ENCODE measurements around the gene TMEM101.
A peak's percentile ranks its signal among the peaks of the same experiment; 100 is the strongest.
"Not testable (repeated sequence)": the region's sequence is repeated elsewhere in the genome, so short reads cannot be mapped to it uniquely, and the experiment has no call there.

Gene TMEM101

DNA sequence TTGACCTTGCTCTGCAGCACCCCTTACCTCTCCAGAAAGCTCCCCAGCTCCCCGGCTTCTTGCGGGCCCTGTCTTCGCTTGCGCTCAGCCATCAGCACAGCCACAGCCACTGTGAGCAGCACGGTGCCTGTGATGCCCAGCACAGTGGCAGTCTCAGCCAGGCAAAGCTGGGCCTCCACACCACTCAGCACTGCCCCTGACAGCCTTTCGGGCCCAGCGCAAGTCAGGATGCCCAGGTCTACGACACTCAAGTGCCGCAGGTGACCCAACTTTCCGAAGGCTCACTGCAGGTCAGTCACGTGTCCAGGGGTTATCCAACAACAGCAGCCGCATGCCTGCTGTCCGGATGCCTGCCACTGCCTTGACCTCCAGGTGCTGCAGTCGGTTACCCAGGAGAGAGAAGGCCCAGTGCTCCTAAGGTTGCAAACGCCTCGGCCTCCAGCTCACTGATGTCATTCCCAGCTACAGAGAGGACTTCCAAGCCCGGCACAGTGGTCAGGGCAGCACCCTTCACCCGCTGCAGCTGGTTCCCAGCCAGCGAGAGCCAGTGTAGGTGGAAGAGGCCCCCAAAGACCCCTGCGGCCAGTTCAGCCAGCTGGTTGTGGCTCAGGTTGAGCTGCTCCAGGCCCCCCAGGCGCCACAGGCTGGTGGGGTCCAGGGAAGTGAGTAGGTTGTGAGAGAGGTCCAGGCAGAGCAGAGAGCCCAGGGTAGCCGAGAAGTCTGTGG is 8.9 kb upstream of the TMEM101 start:
- no peak for DNase-seq

DNA sequence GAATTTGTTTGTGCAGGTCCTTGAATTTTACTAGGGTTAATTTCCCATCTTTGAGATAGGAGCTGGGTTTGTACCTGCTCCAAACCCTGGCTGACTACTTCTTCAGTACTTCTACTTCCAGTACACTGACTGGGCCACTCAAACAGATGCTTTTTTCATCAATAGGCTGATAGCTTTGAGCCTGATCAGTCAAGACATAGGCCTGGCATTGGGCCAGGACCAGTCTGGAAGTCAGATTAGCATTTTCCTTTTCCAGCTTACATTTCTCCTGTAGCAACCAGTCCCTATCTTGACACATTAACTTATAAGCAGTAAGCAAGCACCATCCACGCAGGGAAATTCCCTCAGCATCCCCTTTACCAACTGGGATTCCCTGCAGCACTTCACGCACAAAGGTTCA is 7.5 kb upstream of the TMEM101 start:
- DNase-seq = no peak

DNA sequence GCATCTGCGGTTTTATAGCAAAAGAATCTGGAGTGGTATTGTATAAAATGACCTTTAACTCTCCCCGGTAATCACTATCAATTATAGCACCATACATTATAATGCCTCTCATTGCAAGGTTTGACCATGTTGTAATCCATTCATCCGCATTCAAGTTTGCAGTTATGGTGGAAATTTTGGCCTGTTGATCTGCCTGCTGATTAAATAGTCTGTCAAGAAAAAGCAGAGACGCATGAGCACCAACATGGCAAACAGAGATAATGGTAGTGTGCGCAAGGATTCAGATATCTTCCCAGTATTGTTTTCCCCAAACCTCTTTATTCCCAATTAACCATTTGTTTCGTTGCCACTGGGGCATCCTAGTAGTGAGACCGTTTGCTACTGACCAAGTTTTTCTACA is 6.5 kb upstream of the TMEM101 start:
- not testable (repeated sequence) for DNase-seq

DNA sequence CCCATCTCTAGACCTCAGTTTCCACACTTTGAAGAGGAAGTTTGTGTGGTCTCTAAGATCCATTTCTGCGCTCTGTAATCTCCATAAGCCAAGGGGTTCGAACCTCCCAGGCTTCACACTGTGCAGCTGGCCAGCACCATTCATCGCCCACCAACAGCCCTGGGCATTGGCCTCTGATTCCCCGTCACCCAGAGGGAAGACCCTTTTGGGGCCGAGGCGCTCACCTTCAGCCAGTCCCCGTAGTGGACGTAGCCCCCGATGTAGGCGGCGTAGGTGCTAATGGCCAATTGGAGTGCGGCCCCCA is 678 bp downstream of the TMEM101 start:
- no peak for DNase-seq

DNA sequence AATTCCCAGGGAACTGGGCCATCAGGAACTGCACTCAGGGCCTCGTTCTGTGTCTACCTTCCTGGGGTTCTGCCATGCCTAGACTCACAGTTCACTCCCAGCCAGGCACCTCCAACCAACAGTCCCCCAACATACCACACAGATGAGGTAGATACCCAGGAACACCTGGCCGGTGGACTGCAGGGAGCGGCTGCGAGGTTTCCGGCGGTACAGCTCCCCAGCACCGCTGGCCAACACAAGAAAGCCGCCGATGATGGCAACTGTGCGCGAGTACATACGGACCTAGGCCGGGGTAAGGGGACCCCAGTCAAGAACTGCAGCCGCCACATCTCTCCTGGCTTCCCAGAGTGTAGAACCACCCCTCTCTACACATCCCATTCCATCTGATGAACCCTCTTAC is 1.9 kb downstream of the TMEM101 start:
- no peak for DNase-seq

DNA sequence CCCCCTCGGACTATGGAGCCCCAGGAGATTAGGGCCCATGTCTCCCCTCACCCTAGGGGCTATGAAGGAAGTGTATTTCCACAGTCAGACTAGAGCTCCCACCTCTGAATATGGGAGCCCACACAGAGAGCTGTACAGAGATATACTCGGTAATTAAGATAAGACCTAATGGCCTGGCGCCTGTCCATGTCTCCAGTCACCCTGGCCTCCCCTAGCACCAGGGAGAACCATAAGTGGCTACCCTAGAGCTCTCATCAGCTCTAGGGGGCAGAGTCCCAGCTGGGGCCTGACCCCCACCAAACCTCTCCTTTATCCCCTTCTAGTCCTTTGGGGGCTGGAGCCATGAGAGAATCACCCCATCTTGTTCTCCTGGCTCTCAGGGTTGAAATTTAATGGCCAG is 2.4 kb downstream of the TMEM101 start:
- DNase-seq = no peak

DNA sequence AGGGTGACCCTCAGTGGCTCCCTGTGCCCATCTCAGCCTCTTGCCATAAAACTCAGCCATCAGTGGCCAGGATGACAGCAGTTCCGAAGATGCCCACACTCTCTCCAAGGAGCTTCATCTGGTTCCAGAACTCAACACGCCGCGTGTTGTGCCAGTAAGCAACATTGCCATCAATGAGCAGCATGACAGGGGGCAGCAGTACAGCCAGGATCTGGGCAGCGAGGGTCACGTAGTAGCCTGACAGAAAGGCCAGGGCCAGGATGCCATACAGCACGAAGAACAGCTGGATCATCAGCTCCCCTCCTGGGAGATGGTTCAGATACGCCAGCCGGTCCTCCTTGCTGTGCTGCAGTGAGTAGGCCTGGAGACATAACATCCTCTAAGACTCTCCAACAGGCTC is 2.9 kb downstream of the TMEM101 start:
- no peak for DNase-seq

DNA sequence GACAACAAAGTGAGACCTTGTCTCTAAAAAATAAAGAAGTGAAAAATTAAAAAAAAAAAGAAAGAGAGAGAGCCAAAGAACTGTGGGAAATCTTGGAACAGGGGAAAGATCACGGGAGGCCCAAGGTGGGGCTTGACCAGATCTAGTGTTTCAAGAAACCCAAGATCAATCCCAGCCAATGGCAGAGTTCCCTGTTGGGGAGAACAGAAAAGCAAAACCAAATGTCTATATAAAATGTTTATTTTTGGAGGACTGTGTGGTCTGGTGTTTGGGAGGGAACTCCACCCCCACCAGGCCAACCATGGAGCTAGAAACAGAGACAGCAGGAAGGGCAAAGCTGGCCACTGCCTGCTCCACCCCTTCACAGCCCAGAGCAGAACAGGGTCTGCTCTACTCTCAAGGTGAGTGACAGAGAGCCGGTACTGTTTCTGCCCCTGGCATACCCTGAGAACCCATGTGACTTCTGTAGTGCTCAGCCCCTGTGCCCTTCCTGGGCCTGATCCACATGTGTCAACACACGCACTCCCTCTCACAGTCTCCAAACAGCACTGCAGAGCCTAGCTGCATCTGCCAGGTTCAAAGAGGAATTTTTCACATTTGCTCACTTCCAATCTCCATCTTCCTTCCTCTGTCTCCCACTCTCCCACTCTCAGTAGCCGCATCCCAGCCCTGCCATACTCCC is 3.7 kb downstream of the TMEM101 start:
- DNase-seq = no peak

DNA sequence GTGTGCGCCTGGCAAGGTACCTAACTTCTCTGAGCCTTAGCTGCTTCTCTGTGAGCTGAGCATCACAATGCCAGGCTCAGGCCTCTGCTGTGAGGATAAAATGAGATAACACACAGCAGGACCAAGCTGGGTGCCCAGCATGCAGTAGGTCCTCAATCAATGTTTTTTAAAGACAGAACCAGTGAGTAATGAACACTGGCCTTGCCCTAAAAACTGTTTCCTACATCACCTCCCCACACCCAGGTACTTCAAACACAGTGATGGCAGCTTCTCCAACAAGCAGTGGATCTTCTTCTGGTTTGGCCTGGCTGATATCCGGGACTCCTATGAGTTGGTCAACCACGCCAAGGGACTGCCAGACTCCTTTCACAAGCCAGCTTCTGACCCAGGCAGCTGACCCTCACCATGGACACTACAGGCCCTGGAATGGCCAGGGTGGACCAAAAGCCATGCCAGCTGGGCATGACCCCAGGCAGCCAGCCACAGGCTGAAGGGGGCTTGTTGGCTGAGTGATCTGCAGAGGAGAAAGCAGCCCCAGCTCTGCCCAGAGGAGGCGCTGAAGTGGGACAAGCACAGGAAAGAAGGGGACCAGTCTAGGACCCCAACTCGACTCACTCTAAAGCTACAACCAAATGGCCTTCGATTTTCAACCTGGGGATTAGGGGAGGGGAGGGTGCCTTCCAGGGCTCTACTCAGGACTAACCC is 6.4 kb downstream of the TMEM101 start:
- no peak for DNase-seq

DNA sequence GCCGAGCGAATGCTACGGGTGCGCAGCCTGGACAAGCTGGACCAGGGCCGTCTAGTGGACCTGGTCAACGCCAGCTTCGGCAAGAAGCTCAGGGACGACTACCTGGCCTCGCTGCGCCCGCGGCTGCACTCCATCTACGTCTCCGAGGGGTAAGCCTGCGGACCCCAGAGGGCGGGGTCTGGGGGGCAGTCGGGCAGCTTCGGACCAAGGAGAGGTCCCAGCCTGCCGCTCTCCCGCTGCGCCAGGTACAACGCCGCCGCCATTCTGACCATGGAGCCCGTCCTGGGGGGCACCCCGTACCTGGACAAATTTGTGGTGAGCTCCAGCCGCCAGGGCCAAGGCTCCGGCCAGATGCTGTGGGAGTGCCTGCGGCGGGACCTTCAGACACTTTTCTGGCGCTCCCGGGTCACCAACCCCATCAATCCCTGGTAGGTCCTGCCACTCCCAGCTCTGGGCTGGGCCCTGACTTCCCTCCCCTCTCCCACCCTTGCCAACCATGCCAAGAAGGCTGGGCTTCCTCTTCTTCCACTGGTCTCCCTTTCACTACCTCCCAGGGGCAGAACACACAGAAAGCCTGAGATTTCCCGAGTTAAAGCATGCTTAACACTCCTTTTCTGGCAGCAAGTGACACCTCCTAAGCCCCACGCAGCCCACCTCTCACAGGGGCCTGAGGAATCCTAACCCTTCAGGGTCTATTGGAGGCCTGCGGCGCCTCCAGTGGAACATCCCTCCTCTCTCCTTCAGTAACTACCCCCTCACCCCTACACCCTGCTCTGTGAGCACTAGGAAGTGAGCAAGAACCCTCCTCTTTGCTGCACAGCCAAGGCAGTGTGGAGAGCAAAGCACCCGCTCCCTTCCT is 7.2 kb downstream of the TMEM101 start:
- DNase-seq = no peak

DNA sequence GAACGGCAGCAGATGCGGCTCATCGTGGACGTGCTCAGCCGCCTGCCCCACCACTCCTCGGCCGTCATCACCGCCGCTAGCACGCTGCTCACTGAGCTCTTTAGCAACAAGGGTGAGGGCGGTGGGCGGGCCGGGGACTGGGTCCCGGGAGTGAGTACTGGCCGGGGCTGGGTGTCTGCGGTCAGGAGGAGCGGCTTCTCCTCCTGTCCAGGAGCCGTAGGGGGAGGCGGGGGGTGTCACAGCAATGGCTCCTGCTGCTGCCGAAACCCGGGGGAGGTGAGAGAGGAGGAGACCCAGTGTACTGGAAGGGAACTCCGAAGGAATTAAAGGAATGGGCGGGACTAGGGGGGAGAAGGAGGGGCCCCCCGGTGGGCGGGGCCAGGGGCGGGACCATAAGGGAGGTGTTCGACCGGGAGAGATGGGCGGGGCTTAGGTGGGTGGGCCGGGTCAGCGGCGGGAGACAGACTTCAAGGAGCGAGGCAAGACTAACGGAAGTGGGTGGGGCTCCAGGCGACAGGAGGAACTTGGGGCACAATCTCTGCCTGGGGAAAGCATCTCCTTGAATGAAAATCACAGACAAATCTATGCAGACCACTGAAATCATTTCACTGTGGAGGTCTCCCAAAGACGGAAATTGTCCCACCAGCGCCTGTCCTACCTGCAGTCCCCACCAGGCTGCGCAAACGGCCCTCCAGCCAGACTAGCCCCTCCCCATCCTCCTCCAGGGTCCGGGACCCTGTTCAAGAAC is 8.0 kb downstream of the TMEM101 start:
- peak; percentile 97 for DNase-seq

DNA sequence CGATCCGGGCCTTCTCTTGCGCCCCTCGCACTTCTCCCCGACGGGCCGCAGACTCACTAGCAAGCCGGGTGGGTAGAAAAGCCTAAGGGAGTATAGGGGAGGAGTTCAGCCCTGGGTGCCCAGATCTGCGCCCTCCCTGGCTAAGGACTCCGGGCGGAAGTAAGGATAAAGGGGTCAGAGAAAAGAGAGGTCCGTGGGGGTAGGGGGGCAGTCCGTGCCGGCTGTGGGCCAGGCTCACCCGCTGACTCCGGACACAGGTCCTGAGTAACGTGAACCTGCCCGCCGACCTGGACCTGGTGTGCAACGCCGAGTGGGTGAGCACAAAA is 8.5 kb downstream of the TMEM101 start:
- no peak for DNase-seq

DNA sequence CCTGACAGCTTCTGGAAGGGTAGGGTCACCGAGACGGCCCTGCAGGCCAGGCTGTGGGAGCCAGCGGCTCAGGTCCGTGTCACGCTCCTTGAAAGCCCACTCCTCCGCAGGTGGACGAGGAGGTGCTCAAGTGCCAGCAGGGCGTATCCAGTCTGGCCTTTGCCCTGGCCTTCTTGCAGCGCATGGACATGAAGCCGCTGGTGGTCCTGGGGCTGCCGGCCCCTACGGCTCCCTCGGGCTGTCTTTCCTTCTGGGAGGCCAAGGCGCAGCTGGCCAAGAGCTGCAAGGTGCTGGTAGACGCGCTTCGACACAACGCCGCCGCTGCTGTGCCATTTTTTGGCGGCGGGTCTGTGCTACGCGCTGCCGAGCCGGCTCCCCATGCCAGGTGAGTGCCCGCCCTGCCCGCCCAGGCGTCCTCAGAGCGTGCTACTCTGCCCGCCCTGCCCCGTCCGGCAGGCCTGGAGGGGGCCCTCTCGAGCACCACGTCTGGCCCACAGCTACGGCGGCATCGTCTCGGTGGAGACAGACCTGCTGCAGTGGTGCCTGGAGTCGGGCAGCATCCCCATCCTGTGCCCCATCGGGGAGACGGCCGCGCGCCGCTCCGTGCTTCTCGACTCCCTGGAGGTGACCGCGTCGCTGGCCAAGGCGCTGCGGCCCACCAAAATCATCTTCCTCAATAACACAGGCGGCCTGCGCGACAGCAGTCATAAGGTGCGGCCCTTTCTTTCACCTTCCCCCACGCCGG is 9.1 kb downstream of the TMEM101 start:
- peak; percentile 36 for DNase-seq

DNA sequence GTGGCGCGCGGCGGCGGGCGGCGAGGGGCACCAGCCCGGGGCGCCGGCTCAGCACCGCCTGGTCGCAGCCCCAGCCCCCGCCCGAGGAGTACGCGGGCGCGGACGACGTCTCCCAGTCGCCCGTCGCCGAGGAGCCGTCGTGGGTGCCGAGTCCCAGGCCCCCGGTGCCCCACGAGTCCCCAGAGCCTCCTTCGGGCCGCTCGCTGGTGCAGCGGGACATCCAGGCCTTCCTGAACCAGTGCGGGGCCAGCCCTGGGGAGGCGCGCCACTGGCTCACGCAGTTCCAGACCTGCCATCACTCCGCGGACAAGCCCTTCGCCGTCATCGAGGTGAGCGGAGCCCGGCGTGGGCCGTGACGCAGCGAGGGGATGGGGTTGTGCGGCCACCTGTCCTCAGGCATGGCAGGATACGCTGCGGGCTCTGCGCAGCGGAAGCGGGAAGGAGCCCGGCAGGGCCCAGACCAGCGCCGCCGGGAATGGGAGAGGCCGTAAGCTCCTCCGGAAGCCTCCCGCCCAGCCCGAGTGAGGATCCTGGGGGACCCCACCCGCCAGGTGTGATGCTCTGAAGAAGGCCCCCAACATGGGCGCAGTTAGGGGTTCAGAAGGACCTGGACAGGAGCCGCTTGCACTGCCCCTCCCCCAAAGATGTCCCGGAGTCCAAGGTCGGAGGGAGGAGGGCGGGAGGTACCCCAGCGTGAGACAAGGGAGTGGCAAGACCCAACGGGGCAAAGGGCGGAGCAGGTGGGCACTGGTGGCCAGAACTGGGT is 9.8 kb downstream of the TMEM101 start:
- no peak for DNase-seq

DNA sequence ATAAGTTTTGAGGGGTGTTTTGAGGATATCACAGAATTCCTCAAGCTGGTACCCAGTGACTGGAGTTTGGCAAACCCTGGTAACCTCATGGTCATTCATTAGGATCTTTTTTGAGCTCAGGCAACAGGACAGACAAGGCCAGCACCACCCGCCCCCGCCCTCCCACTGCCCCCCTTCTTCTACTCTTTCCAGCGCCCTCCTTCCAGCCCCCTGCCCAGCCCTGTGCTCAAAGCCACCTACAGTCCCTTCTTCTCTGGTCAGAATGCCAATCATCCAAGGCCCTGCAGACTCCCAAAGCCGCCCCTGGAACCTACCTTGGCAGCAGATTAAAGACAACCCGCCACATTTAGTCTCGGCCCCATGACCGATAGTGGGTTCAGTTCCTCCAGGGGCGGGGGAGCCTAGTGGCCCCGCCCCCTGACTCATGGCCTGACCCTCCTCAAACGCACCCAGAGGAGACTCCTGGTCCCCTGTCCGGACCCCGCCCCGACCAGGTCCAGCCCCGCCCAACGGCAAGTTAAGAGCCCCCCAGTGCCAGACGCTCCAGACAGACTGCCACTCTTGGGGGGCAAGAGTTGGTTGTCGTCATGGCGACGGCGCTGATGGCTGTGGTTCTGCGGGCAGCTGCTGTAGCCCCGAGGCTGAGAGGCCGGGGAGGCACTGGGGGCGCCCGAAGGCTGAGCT is 10.5 kb downstream of the TMEM101 start, which contains the start of gene NAGS:
Gene NAGS, plus strand, starts transcription at position 546 of the 684 bp plus-strand sequence. Its CDS starts 42 bp downstream, at position 588.
- no peak for DNase-seq

DNA sequence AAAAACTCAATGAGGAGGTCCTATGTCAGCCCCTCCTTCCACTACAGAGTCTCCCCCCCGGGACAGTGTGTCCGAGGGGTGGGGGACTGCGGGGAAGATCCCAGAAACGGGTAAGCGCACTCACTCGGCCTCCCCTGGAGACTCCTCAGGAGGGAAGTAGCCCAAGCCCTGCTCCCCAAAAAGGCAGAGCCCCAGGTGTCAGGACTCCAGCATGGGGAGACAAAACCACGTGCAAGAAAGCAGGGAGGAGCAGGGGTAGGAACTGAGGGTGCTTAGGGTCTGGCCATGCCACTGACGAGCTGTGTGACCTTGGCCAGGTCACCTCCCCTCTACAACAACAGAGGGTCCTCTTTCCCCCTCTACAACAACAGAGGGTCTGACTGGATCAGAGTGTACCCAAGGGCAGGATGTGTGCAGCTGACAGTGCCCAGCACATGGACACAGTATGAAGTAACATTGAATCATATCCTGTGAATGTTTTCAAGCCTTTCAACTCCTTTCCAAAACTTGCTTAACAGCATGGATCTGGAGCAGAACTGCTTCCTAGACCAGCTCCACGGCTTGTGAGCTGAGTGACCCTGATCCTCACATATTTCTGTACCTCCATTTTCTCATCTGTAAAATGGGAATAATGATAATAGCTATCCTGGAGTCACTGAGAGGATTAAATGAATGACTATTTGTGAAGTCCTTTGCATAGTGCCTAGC is 12.5 kb downstream of the TMEM101 start:
- DNase-seq = no peak

DNA sequence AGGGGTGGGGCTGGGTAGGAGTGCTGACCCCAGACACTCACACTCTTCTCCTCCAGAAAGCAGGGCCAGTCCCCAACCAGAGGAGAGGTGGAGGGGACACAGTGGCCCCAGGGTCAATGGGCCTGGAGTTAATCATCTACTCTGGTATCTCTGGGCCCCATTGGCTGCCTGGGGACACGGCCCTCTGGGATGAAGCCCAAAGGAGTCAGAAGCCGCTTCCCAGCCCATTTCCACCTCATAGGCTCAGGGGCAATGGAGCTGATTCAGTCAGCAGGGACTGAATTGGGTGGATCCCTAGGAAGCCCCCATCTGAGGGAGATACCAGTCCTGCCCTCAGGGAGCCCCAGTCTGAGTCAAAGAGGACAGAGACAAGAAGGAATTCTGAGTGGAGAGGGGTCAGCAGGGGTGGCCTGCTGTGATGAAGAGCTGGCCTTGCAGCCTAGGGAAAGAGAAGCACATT is 13.3 kb downstream of the TMEM101 start:
- no peak for DNase-seq

DNA sequence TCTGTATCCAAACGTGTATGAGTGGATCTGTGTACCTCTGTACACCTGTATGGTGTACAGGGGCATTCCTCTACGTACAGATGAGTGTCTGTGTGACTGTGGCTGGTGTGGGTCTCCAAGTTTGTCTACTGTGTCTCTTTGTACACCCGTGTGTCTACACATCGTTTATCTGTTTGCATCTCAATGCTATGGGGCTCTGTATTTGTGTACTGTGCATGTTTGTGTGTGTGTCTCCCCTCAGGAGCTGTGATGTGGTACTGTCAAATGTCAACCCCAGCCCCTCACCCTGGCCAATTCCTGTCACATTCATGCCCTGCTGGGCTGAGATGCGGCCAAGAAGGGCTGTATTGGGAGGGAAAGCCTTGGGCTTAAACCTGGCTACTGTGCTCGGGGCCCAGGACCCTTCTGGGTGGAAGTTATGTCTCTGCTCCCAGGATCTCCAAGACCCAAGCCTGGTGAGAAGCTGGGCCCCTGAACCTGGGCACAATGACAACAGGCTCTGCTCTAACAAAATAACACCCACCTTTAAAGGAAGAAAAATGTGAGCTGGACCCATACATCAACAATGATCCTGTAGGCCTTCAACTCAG is 13.8 kb downstream of the TMEM101 start:
- no peak for DNase-seq

DNA sequence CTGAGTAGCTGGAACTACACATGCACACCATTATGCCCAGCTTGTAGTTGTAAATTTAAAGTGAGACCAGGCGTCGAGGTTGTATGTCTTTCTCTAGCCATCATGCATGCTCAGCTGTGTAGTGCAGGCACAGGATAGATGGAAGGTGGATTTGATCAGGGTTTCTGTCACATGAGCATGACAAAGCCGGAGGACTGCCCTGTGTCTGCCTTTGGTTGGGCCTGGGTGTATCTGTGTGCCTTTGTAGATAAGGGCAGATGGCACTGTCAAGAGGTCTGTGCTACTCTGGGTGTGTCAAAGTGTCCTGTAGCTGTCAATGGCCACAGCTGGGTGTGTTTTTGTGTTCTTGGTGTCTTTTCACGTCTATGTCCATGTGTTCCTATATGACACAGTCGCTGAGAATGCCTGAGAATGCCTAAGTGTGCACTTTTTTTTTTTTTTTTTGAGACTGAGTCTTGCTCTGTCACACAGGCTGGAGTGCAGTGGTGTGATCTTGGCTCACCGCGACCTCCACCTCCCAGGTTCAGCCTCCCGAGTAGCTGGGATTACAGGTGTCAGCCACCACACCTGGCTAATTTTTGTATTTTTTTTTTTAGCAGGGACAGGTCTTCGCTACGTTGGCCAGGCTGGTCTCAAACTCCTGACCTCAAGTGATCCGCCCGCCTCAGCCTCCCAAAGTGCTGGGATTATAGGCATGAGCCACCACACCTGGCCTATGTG is 14.5 kb downstream of the TMEM101 start:
- DNase-seq = no peak

All from activated CD8-positive, alpha-beta memory T cell treated with anti-CD3 and anti-CD28 coated beads, Interleukin-2, amount 50 U/mL, for 4 hours (primary cell).